Mammary epithelial cell (primary cell): ENCODE data around the gene MPLKIP.

Source experiments
- EZH2 ChIP-seq: IDR thresholded peaks from 2 replicates; pipeline ENCODE4 v1.6.1; 2012; ENCODE audit warnings: low read length, inconsistent platforms, borderline replicate concordance
- TF ChIP-seq, protein P1 (sequence below), 2 donors: IDR thresholded peaks in 1 of 2; conservative IDR thresholded peaks in 1 of 2; 2 replicates each; pipeline ENCODE4 v1.5.1; 2011 to 2012; ENCODE audit warnings: inconsistent platforms in 2 of 2, low read length in 2 of 2, mild to moderate bottlenecking in 2 of 2, control low read depth in 1 of 2, low read depth in 1 of 2; ENCODE audit not compliant: insufficient read depth in 1 of 2; ENCODE audit errors: extremely low read depth in 1 of 2

GRCh38 chr7:40120020-40120419 lies 14.4 kb downstream of the MPLKIP start:
- TF ChIP-seq, protein P1, sequence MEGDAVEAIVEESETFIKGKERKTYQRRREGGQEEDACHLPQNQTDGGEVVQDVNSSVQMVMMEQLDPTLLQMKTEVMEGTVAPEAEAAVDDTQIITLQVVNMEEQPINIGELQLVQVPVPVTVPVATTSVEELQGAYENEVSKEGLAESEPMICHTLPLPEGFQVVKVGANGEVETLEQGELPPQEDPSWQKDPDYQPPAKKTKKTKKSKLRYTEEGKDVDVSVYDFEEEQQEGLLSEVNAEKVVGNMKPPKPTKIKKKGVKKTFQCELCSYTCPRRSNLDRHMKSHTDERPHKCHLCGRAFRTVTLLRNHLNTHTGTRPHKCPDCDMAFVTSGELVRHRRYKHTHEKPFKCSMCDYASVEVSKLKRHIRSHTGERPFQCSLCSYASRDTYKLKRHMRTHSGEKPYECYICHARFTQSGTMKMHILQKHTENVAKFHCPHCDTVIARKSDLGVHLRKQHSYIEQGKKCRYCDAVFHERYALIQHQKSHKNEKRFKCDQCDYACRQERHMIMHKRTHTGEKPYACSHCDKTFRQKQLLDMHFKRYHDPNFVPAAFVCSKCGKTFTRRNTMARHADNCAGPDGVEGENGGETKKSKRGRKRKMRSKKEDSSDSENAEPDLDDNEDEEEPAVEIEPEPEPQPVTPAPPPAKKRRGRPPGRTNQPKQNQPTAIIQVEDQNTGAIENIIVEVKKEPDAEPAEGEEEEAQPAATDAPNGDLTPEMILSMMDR (conservative IDR thresholded peaks at IDR 0.05 in 1 of 2, IDR thresholded peaks at IDR 0.05 in 1 of 2; ENCODE audit: extremely low read depth in 1 of 2, insufficient read depth in 1 of 2, low read depth in 1 of 2, low read length in 2 of 2), result no peak
- no peak for TF ChIP-seq EZH2
